HG03342 (cell line): ENCODE results near the gene HFM1.
A peak's percentile ranks its signal among the peaks of the same experiment; 100 is the strongest.
"Not testable (repeated sequence)": the region's sequence is repeated elsewhere in the genome, so short reads cannot be mapped to it uniquely, and the experiment has no call there.

Experiments
- ATAC-seq: cut with Tn5 transposase; IDR thresholded peaks from one replicate; pipeline ENCODE4 v1.9.1; 2021; ENCODE audit warnings: mild to moderate bottlenecking, moderate library complexity; ENCODE audit not compliant: unreplicated experiment

Gene HFM1

GRCh38 chr1:91404151-91405012 is at the start of gene HFM1:
Gene HFM1, minus strand, starts transcription at chr1:91404837. Its CDS starts 3,755 bp downstream, at chr1:91401082.
- ATAC-seq: peak; percentile 91

- no peak for ATAC-seq
Measured at GRCh38 chr1:91454136-91454535, 49.5 kb upstream of the HFM1 start.

- ATAC-seq: no peak
Measured at GRCh38 chr1:91450260-91450659, 45.6 kb upstream of the HFM1 start.

- ATAC-seq: not testable (repeated sequence)
Measured at GRCh38 chr1:91447782-91448181, 43.1 kb upstream of the HFM1 start.

- ATAC-seq: not testable (repeated sequence)
Measured at GRCh38 chr1:91441980-91442379, 37.3 kb upstream of the HFM1 start.

- ATAC-seq: no peak
Measured at GRCh38 chr1:91440847-91441246, 36.2 kb upstream of the HFM1 start.

GRCh38 chr1:91439016-91439415 is 34.4 kb upstream of the HFM1 start:
- ATAC-seq: no peak

GRCh38 chr1:91428182-91428798 is 23.7 kb upstream of the HFM1 start:
- ATAC-seq: no peak

- ATAC-seq: no peak
Measured at GRCh38 chr1:91427741-91428140, 23.1 kb upstream of the HFM1 start.

- ATAC-seq: not testable (repeated sequence)
Measured at GRCh38 chr1:91422523-91422922, 17.9 kb upstream of the HFM1 start.

GRCh38 chr1:91412371-91412770 is 7.7 kb upstream of the HFM1 start:
- ATAC-seq: no peak

- ATAC-seq: no peak
Measured at GRCh38 chr1:91406773-91407389, 2.2 kb upstream of the HFM1 start.

GRCh38 chr1:91402023-91402422 is 2.6 kb downstream of the HFM1 start:
- no peak for ATAC-seq

GRCh38 chr1:91400133-91400725 is 4.4 kb downstream of the HFM1 start:
- ATAC-seq: no peak

GRCh38 chr1:91398291-91398690 is 6.3 kb downstream of the HFM1 start:
- ATAC-seq: no peak

- ATAC-seq: no peak
Measured at GRCh38 chr1:91397605-91398004, 7.0 kb downstream of the HFM1 start.

- no peak for ATAC-seq
Measured at GRCh38 chr1:91393042-91393441, 11.6 kb downstream of the HFM1 start.

GRCh38 chr1:91386109-91386508 is 18.5 kb downstream of the HFM1 start:
- no peak for ATAC-seq

- no peak for ATAC-seq
Measured at GRCh38 chr1:91383456-91383855, 21.2 kb downstream of the HFM1 start.

GRCh38 chr1:91381844-91382243 is 22.8 kb downstream of the HFM1 start:
- no peak for ATAC-seq

GRCh38 chr1:91374086-91374485 is 30.6 kb downstream of the HFM1 start:
- no peak for ATAC-seq
